Pulmonary artery endothelial cell (primary cell): Measurements from ENCODE around the gene MSH6. TPM values are rescaled to one million over a fixed set of nuclear protein-coding genes. Genes with fewer than 3 reads are reported as not detected.

ENCODE experiments used
- DNase-seq: peaks from one replicate; pipeline ENCODE4 v3.0.0-alpha.2; 2011; ENCODE audit warnings: low read depth, low spot score
- total RNA-seq: library from RNA; depleted of rRNA; stranded (reverse); fragments of >200 nt; gene quantifications from 2 replicates; pipeline ENCODE4 v1.2.3, GENCODE V29; 2014

Gene MSH6, protein sequence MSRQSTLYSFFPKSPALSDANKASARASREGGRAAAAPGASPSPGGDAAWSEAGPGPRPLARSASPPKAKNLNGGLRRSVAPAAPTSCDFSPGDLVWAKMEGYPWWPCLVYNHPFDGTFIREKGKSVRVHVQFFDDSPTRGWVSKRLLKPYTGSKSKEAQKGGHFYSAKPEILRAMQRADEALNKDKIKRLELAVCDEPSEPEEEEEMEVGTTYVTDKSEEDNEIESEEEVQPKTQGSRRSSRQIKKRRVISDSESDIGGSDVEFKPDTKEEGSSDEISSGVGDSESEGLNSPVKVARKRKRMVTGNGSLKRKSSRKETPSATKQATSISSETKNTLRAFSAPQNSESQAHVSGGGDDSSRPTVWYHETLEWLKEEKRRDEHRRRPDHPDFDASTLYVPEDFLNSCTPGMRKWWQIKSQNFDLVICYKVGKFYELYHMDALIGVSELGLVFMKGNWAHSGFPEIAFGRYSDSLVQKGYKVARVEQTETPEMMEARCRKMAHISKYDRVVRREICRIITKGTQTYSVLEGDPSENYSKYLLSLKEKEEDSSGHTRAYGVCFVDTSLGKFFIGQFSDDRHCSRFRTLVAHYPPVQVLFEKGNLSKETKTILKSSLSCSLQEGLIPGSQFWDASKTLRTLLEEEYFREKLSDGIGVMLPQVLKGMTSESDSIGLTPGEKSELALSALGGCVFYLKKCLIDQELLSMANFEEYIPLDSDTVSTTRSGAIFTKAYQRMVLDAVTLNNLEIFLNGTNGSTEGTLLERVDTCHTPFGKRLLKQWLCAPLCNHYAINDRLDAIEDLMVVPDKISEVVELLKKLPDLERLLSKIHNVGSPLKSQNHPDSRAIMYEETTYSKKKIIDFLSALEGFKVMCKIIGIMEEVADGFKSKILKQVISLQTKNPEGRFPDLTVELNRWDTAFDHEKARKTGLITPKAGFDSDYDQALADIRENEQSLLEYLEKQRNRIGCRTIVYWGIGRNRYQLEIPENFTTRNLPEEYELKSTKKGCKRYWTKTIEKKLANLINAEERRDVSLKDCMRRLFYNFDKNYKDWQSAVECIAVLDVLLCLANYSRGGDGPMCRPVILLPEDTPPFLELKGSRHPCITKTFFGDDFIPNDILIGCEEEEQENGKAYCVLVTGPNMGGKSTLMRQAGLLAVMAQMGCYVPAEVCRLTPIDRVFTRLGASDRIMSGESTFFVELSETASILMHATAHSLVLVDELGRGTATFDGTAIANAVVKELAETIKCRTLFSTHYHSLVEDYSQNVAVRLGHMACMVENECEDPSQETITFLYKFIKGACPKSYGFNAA (N-terminal part only)
- total RNA-seq = 47.2 and 60.5 TPM in 2 replicates

DNA sequence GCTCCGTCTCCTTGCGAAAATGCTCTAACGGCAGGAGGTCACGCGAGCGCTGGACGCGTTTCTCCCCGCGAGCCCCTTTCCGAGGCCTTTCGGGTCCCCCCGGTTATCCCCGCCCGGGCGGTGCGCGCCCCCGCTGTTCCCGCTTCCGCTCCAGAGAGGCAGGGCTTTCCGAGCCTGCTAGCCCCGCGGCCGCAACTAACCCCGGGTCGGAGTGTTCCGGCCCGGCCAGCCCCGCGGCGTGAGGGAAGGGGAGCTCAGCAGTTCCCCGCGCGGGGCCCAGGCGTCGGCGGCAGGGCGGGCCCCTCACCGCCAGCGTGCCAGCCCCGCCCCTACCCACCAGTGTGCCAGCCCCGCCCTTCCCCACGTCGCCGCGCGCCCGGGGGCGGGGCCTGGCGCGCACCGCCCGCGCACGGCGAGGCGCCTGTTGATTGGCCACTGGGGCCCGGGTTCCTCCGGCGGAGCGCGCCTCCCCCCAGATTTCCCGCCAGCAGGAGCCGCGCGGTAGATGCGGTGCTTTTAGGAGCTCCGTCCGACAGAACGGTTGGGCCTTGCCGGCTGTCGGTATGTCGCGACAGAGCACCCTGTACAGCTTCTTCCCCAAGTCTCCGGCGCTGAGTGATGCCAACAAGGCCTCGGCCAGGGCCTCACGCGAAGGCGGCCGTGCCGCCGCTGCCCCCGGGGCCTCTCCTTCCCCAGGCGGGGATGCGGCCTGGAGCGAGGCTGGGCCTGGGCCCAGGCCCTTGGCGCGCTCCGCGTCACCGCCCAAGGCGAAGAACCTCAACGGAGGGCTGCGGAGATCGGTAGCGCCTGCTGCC, at the start of gene MSH6:
Gene MSH6, plus strand, starts transcription at position 475 of the 815 bp plus-strand sequence. Its CDS starts 89 bp downstream, at position 564.
- peak; percentile 57 for DNase-seq

DNA sequence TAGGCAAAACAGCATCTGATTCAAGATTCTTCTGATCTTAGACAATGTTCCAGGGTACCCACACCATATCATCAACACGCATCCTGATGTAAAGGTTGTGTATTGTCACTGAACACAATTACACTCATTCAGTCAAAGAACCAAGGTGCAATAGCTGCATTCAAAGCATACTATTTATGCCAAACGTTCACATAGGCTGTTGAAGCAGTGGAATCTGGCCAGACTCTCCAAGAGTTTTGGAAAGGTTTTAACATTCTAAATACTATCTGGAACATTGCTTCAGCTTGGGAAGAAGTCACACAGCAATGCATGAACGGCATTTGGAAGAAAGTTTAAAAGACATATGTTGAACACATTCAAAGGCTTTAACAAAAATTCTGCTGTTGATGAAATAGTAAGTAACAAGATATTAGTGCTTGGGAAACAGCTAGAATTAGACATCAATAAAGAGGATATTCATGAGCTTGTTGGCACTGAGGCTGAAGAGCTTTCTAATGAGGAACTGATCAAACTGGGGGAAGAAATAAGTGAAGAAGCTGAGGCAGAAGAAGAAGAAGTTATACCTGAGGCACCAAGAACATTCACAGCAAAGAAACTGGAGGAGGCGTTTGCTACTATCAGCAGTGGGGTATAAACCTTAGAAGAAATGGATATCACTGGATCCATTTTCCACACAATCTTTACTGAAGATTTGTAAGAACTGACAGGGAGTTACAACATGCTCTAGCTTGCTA, 47.6 kb upstream of the MSH6 start:
- no peak for DNase-seq

DNA sequence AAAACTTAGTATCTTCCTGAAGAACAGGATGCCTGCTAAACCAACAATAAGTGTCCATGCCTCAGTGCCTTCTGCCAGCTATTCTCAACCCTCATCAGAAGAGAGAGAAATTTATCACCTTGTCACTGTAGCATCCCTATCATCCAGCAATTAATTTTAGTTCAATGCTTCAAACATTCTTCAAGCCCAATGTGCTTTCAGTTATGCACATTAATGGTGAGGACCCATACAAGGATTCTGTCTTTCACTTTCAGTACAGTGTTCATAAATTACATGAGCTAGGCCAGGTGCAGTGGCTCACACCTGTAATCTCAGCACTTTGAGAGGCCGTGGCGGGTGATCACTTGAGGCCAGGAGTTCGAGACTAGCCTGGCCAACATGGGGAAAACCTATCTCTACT, 47.0 kb upstream of the MSH6 start:
- no peak for DNase-seq

DNA sequence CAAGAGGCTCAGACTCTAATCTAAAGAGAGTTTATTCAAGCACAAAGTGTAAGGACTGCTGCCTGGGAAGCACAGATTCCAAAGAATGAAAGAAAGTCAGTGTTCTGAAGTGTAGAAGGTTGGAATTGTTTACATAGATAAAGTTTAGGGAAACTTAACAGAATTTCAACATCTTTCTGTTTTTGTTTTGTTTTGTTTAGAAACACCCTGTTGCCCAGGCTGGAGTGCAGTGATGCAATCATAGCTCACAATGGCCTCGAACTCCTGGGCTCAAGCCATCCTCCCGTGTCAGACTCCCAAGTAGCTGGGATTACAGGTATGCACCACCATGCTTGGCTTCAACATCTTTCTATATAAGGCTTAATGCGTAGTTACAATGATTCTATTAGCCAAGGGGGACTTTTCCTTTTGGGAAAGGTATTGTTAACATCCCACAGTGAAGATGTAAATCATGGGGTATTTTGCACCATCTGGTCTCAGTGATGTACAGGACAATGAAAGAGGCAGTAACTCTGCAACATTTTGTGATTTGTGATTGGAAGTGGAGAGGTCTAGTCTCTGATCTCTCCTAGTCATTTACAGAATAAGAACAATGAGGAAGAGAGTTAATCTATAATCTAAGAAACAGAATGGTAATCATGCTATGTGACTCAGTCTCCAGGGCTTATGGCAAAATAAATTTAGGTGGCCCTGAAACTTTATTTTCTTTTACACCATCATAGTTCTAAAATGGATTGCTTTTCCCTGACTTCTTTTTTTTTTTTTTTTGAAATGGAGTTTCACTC, 45.6 kb upstream of the MSH6 start:
- no peak for DNase-seq

DNA sequence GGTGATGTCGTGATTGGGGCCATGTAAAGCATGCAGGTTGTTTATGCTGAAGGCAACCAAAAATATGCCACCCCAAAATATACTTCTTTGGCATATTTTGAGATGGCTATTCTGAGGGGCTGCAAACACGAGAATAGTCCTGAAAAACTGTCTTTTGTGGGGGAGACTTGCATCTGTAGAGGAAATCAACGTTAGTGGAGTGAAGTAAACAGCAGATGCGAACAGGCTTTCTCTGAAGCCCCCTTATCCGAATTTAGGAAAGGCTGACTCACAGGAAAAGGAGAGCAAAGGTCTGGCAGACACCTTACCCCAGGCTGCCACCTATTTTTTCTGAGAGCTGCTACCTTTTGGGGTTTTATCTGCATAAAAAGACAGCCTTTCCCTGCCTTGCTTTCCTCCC, 44.6 kb upstream of the MSH6 start:
- DNase-seq = no peak

DNA sequence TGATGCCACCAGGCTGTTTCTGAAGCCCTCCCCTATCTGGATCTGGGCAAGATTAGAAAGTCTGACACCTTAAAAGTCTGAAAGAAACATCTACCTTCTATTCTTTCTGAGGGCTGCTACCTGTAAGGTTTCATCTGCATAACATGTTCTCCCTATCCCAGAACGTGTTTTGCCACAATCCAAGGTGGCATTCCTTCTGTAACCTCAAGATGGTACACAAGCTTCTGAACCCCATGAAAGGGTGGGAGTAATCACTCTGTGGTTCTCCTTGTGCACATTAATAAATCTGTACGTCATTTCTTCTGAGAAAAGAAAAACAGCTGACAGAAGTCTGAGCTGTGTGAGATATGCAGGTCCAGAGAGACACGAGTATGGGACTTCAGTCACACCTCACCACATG, 41.8 kb upstream of the MSH6 start:
- DNase-seq = no peak

DNA sequence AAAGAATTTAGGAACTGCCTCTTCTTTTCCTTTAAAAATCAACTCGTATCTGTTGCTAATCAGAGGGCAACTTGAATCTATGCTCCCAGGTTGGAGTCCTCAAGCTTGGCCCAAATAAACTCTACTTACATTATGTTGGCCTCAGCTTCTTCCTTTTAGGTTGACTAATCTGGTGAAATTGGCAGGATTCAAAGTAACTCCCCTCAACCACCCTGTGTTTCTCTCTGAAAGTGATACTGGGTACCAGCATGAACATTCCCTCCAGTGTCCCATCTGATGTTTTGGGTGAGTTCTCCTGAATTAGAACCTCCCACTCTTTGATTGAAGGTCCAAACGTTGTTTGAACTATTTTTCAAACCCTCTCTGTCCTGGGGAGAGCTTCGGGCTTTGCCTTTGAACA, 41.3 kb upstream of the MSH6 start:
- no peak for DNase-seq

DNA sequence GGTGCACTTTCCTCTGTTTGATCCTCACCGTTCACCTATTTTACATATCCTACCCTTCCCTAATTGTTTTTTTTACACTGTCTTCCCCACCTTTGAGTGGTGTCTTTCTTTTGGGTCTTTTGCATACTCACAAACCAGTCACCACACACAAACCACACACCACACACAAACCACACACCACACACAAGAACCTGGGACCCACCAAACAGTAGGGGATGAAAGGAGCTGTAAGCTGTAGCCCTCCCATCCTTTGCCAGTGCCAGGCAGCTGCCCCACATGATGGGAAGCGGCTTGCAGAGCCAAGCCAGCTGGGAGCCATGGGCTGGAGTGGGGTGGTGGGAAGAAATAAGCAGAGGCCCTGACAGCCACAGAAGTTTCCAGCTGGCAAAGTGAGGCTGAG, 38.9 kb upstream of the MSH6 start:
- no peak for DNase-seq

DNA sequence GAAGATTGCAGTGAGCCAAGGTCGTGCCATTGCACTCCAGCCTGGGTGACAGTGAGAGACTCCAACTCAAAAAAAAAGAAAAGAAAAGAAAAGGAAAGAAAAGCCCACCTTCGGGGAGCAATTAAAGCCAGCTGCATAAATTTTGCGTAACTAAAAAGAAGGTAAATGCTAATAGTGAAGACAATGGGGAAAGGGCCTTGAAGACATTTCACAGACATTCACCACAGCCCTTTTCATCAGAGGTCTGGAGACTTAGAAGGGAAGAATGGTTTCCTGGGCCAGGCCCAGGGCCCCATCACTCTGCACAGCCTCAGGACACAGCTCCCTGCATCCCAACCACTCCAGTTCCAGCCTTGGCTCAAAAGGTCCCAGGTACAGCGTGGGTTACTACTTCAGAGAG, 35.1 kb upstream of the MSH6 start:
- no peak for DNase-seq

DNA sequence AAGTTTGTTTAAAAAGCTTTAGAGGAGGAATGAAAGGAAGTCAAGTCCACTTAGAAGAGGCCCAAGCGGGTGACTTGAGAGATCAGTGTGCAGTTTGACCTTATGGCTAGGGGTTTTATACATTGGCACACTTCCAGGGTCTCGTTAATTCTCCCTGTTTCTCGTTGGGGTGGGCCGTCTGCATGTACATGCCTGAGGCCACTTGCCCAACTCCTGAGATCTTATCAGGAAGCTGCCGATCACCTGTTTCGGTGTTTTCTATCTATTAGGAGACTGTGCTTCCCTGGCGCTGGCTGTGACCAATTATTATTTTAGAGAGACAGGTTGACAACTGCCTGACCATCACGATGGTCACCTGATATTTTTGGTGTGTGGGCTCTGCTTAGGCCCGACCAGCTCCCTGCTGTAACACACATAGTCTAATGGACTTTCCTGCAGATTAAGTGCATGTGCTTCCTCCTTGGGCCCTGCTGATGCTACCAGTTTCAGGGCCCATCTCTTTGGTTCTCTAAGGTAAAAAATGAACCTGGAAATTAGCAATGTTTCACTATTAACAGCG, 31.0 kb upstream of the MSH6 start:
- no peak for DNase-seq

DNA sequence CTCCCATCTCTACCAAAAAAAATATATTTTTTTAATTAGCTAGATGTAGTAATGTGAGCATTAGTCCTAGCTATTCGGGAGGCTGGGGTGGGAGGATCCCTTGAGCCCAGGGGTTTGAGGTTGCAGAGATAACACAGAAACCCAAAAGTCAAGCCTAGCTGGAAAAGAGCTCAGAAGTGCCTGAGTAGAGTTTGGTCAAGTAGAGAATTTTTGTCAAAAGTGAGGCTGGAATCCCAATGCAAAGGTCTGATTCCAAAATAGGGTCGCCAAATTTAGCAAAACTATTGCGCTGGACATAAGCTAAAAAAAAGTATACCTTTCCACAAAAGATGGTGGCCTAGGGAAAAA, 15.5 kb upstream of the MSH6 start:
- no peak for DNase-seq

DNA sequence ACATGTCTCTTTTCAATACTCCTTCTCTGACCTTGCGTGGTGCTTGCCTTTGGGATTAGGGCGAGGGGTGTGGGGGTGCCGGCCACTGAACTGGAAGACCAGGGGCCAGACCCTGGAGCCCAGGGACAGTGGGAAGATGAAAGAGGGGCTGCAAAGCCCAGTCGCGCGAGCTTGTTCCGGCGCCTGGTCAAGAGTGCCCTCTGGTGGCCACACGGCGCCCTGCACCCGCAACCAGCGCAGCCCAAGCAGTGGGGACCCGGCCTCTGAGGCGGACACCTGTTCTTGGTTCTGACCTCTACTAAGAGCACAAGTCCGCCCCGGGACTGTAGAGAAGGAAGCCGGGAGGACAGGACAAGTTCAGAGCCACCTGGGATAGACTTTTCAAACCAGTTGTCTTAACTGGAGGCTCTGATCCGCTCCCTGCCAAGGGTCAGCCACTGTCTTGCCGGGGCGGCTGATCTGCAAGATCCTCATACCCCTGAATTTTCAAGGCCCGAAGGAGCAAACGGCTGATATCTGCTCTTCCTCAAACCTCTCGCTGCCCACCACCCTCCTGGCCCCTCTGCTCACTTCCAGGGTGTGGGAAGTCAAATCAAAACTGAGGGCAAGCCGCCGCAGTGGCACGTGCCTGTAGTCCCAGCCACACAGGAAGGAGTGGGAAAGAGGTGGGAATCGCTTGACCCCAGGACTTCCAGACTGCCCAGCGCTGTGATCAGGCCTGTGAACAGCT, 14.9 kb upstream of the MSH6 start:
- no peak for DNase-seq

DNA sequence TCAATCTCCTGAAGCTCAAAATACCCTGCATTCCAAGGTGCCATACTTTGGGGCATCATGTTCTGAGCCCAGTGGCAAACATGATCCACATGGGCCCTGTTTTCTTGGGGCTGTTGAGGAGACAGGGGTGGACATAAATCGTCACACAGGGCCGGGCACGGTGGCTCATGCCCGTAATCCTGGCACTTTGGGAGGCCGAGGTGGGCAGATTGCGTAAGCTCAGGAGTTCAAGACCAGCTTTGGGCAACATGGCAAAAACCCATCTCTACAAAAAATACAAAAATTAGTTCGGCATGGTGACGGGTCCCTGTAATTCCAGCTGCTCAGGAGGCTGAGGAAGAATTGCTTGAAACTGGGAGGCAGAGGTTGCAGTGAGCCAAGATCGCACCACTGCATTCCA, 13.6 kb upstream of the MSH6 start:
- DNase-seq = no peak

DNA sequence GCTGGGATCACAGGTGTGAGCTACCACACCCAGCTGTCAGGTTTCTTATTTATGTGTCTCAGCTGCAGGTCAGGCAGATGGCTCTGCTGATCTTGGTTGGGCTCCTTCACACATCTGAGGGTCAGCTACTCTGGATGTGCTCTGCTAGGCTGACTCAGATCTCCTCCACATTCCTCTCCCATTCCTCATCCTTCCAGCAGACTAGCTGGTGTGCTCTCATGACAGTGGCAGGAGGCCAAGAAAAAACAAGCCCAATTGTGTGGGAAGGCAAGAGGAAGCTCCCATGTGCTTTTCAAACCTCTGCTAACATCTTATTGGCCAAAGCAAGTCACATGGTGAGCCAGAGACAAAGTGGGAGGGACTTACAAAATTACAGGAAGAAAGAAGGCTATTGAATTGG, 11.7 kb upstream of the MSH6 start:
- DNase-seq = peak; percentile 35

DNA sequence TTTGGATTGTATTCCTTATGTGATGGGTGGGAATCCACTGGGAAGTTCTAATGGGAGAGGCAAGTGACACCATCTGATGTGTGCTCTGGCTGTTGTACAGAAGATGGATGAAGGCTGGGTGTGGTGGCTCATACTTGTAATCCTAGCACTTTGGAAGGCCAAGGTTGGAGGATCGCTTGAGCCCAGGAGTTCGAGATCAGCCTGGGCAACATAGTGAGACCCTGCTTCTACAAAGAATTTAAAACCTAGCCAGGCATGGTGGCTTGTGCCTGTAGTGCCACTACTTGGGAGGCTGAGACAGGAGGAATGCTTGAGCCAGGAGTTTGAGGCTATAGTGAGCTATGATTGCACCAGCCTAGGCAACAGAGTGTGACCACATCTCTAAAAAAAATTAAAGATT, 10.6 kb upstream of the MSH6 start:
- DNase-seq = no peak

DNA sequence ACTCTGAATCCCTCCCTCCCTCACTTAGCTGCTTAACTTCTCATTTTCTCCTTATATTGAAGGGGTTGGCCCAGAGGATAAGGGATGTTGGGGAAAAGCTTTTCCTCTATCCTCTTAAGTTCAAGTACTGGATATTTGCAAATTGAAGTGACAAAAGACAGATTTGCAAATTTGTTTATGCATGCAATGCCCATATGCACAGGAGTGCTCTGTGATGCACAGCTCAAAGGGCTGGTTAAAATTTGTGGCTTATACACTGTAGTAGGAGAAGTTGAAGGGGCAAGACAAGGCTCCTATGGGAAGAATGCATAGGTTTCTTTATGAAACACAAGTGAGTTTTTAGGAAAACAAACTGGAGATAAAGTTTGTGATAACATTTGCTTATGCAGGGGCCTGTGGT, 8.4 kb upstream of the MSH6 start:
- no peak for DNase-seq

DNA sequence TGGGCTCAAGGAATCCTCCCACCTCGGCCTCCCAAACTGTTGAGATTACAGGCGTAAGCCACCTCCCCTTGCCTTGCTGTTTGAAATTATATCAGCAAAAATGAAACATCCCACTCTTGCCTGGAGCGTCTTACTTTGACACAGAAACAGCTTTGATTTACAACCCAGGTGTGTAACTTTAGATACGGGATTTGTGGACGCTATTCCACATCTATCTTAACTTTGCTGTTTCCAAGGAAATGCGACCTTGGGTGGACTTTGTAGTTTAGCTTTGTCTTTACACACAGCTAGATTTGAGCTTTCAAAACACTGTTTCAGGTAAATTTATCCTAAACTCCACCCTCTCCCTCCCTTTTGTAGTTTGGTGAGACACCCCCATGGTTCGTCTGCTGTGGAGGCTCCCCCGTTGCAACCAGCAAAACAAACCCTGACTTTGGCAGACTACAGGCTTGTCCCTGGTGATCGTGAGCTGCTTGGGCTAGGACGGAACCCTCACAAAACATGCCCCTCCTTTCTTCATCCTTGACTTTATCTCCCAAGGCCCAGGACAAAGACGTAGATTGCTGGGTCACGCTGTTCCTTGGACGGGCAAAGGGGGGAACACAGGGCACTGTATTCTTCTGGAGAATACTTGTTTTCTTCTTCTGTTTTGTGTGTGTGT, 5.5 kb upstream of the MSH6 start:
- no peak for DNase-seq
